Epidermal melanocyte (primary cell): ENCODE measurements around the gene PSMD2.

Source experiments
- DNase-seq: peaks from one replicate; pipeline ENCODE4 v3.0.0; 2011; ENCODE audit warnings: low spot score; ENCODE audit not compliant: insufficient read length

The PSMD2 gene

GRCh38 chr3:184354754-184355153 is 55.7 kb downstream of the PSMD2 start:
- DNase-seq = no peak

- DNase-seq = no peak
Measured at GRCh38 chr3:184355261-184356040, 56.4 kb downstream of the PSMD2 start.

DNA sequence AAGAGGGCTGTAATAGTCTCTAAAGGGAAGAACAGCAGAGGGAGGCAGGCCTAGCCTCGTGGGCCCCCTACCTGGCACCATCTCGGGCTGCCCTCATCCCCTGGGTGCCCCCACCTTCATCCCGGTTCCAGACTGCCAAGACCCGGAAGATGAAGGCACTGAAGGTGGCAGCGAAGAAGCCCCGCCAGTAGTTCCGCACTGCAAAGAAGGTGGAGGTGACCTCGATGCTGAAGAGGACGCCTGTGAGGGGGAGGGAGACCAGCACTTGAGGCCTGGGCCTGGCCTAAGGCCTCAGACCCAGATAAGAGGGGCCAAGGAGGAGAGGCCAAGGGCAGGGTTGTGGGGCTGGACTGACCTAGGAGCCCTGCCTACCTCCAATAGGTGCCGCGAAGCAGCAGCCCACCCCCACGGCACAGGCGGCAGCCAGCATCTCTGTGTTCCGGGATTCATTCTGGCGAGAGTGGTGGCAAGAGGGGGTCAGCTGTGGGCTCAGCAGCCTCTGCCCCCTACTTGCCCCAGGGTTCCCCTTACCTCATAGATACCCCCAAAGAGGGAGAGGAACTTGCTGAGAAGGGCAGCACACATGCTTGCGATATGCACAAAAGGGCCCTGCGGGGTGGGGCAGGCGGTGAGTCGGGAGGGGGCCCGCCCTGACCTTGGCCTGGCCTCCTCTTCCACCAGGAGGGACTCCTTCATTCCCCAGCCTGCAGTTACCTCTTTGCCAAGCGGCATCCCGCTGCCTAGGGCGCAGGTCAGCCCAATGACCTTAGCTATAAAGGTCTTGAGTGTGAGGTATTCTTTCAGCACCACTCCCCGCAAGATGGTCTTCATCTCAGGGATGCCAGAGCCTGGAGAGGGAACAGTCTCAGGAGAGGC is 58.4 kb downstream of the PSMD2 start:
- DNase-seq = no peak

DNA sequence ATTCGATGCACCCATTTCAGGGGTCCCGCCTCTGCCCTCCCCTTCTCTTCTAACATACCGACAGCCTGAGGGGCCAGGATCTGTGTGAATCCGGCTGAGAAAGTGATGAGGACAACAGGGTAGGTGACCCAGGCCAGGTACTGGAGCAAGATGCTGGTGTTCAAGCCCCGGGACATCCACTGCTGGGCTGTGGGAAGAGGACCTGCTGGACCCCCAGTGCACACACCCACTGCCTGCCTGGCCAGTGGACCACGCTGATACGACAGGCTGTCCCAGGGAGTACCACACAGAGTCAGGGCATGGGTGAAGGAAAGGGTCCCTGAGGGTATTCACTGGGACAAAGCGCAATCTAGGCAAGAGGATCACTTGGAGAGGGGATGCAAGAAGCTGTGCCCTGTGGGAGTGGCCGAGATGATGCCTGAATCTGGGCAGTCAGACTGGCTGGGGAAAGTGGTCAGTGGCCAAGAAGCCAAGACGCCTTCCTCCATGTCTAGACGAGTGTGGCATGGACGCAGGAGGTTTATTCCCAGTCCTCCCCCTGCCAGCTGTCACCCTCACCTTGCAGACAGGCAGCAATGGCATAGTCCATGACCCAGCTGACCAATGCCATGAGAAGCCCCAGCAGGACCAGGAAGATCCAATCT is 59.2 kb downstream of the PSMD2 start:
- DNase-seq = no peak
